ENCODE results near the gene SOX1.

Gene SOX1

GRCh38 chr13:112067116-112067741 is at the start of gene SOX1:
SOX1 (plus strand) TSS chr13:112067149; CDS start chr13:112067659, 510 bp downstream.
- DNase-seq (ENCODE audit: low read depth in 2 of 2) = no peak

GRCh38 chr13:112024577-112024976 is 42.4 kb upstream of the SOX1 start:
- no peak for DNase-seq (ENCODE audit: low read depth in 2 of 2)

- no peak for DNase-seq (ENCODE audit: low read depth in 2 of 2)
Measured at GRCh38 chr13:112027250-112027649, 39.7 kb upstream of the SOX1 start.

- no peak for DNase-seq (ENCODE audit: low read depth in 2 of 2)
Measured at GRCh38 chr13:112028481-112028880, 38.5 kb upstream of the SOX1 start.

GRCh38 chr13:112029143-112029542 is 37.8 kb upstream of the SOX1 start:
- DNase-seq (ENCODE audit: low read depth in 2 of 2) = no peak

GRCh38 chr13:112032186-112032993 is 34.6 kb upstream of the SOX1 start:
- DNase-seq (ENCODE audit: low read depth in 2 of 2) = no peak

- no peak for DNase-seq (ENCODE audit: low read depth in 2 of 2)
Measured at GRCh38 chr13:112034231-112034630, 32.7 kb upstream of the SOX1 start.

- no peak for DNase-seq (ENCODE audit: low read depth in 2 of 2)
Measured at GRCh38 chr13:112034846-112035245, 32.1 kb upstream of the SOX1 start.

GRCh38 chr13:112042496-112042895 is 24.5 kb upstream of the SOX1 start:
- no peak for DNase-seq (ENCODE audit: low read depth in 2 of 2)

GRCh38 chr13:112052213-112052612 is 14.7 kb upstream of the SOX1 start:
- no peak for DNase-seq (ENCODE audit: low read depth in 2 of 2)

- DNase-seq (ENCODE audit: low read depth in 2 of 2) = no peak
Measured at GRCh38 chr13:112053167-112053743, 13.7 kb upstream of the SOX1 start.

GRCh38 chr13:112053744-112054615 is 13.0 kb upstream of the SOX1 start:
- DNase-seq (ENCODE audit: low read depth in 2 of 2) = no peak

GRCh38 chr13:112054616-112055015 is 12.3 kb upstream of the SOX1 start:
- no peak for DNase-seq (ENCODE audit: low read depth in 2 of 2)

- no peak for DNase-seq (ENCODE audit: low read depth in 2 of 2)
Measured at GRCh38 chr13:112055036-112055914, 11.7 kb upstream of the SOX1 start.

GRCh38 chr13:112055915-112056269 is 11.1 kb upstream of the SOX1 start:
- no peak for DNase-seq (ENCODE audit: low read depth in 2 of 2)

- no peak for DNase-seq (ENCODE audit: low read depth in 2 of 2)
Measured at GRCh38 chr13:112056284-112056727, 10.6 kb upstream of the SOX1 start.

- DNase-seq (ENCODE audit: low read depth in 2 of 2) = no peak
Measured at GRCh38 chr13:112056739-112057438, 10.1 kb upstream of the SOX1 start.

GRCh38 chr13:112057439-112057735 is 9.6 kb upstream of the SOX1 start:
- no peak for DNase-seq (ENCODE audit: low read depth in 2 of 2)

GRCh38 chr13:112057736-112058518 is 9.0 kb upstream of the SOX1 start:
- DNase-seq (ENCODE audit: low read depth in 2 of 2) = no peak

- DNase-seq (ENCODE audit: low read depth in 2 of 2) = no peak
Measured at GRCh38 chr13:112058519-112058873, 8.5 kb upstream of the SOX1 start.
